ENCODE results near the gene NAGS.

The NAGS gene

GRCh38 chr17:44005527-44006271, 1.3 kb downstream of the NAGS start:
- DNase-seq (ENCODE audit: low spot score in 2 of 2) (peak in 1 of 2 donors; percentile 21), ATAC-seq (replicated peaks; ENCODE audit: extremely low read depth, poor library complexity, severe bottlenecking) (peak; percentile 31)
- H3K27me3 Mint-ChIP-seq, result peaks cover 9% of the 10 kb centered on the region
- no peaks in the 10 kb centered on the region for H3K9me3 Mint-ChIP-seq
- peak overlapping the region; percentile 55 for H3K27ac Mint-ChIP-seq (ENCODE audit: low read depth)
- peak overlapping the region; percentile 86 for H3K4me3 Mint-ChIP-seq
- peaks cover 10% of the 10 kb centered on the region for H3K36me3 Mint-ChIP-seq (ENCODE audit: insufficient read depth)
- peaks cover 22% of the 10 kb centered on the region for H3K4me1 Mint-ChIP-seq

GRCh38 chr17:44006272-44006597, 1.8 kb downstream of the NAGS start:
- Mint-ChIP-seq H3K4me1 (peaks cover 22% of the 10 kb centered on the region), H3K4me3 (peak overlapping the region; percentile 86)
- ATAC-seq (replicated peaks; ENCODE audit: extremely low read depth, poor library complexity, severe bottlenecking), result peak; percentile 15

GRCh38 chr17:44006598-44007345, 2.4 kb downstream of the NAGS start:
- Mint-ChIP-seq H3K4me3 (peak overlapping the region; percentile 86), H3K27me3 (peaks cover 9% of the 10 kb centered on the region), H3K4me1 (peaks cover 26% of the 10 kb centered on the region), H3K36me3 (ENCODE audit: insufficient read depth) (peaks cover 10% of the 10 kb centered on the region), H3K9me3 (no peaks in the 10 kb centered on the region), H3K27ac (ENCODE audit: low read depth) (peak overlapping the region; percentile 55)
- ATAC-seq (replicated peaks; ENCODE audit: extremely low read depth, poor library complexity, severe bottlenecking) (peak; percentile 77), DNase-seq (ENCODE audit: low spot score in 2 of 2) (peak; percentile 78 to 82)

More at GRCh38 chr17:44006272-44006597, 1.8 kb downstream of the NAGS start:
- Mint-ChIP-seq H3K36me3 (ENCODE audit: insufficient read depth) (peaks cover 10% of the 10 kb centered on the region), H3K9me3 (no peaks in the 10 kb centered on the region), H3K27ac (ENCODE audit: low read depth) (peak overlapping the region; percentile 55), H3K27me3 (peaks cover 9% of the 10 kb centered on the region)
- peak in 1 of 2 donors; percentile 11 for DNase-seq (ENCODE audit: low spot score in 2 of 2)

- peak overlapping the region; percentile 86 for H3K4me3 Mint-ChIP-seq
- DNase-seq (ENCODE audit: low spot score in 2 of 2) (no peak), ATAC-seq (replicated peaks; ENCODE audit: extremely low read depth, poor library complexity, severe bottlenecking) (no peak)
- no peaks in the 10 kb centered on the region for H3K9me3 Mint-ChIP-seq
- H3K4me1 Mint-ChIP-seq, result peaks cover 26% of the 10 kb centered on the region
- peaks cover 9% of the 10 kb centered on the region for H3K27me3 Mint-ChIP-seq
- H3K27ac Mint-ChIP-seq (ENCODE audit: low read depth), result peak overlapping the region; percentile 55
- peaks cover 10% of the 10 kb centered on the region for H3K36me3 Mint-ChIP-seq (ENCODE audit: insufficient read depth)
These were observed 3.2 kb downstream of the NAGS start for GRCh38 chr17:44007346-44008204.

- Mint-ChIP-seq H3K4me3 (peak overlapping the region; percentile 86), H3K27me3 (peaks cover 9% of the 10 kb centered on the region), H3K36me3 (ENCODE audit: insufficient read depth) (peaks cover 10% of the 10 kb centered on the region), H3K27ac (ENCODE audit: low read depth) (peak overlapping the region; percentile 53), H3K4me1 (peaks cover 26% of the 10 kb centered on the region), H3K9me3 (no peaks in the 10 kb centered on the region)
- no peak for ATAC-seq (replicated peaks; ENCODE audit: extremely low read depth, poor library complexity, severe bottlenecking)
- no peak for DNase-seq (ENCODE audit: low spot score in 2 of 2)
These were observed 3.9 kb downstream of the NAGS start for GRCh38 chr17:44008205-44008909.

- ATAC-seq (replicated peaks; ENCODE audit: extremely low read depth, poor library complexity, severe bottlenecking) (no peak), DNase-seq (ENCODE audit: low spot score in 2 of 2) (no peak)
- no peaks in the 10 kb centered on the region for H3K9me3 Mint-ChIP-seq
- H3K36me3 Mint-ChIP-seq (ENCODE audit: insufficient read depth), result peaks cover 8% of the 10 kb centered on the region
- peaks cover 39% of the 10 kb centered on the region for H3K4me1 Mint-ChIP-seq
- peaks cover 4% of the 10 kb centered on the region for H3K27me3 Mint-ChIP-seq
- no peak overlapping the region for H3K4me3 Mint-ChIP-seq
- no peak overlapping the region for H3K27ac Mint-ChIP-seq (ENCODE audit: low read depth)
These were observed 6.7 kb downstream of the NAGS start for GRCh38 chr17:44010966-44011647.

GRCh38 chr17:44011876-44012275, 7.5 kb downstream of the NAGS start:
- Mint-ChIP-seq H3K4me1 (peaks cover 32% of the 10 kb centered on the region), H3K4me3 (no peak overlapping the region), H3K36me3 (ENCODE audit: insufficient read depth) (peaks cover 6% of the 10 kb centered on the region), H3K27ac (ENCODE audit: low read depth) (no peak overlapping the region), H3K9me3 (no peaks in the 10 kb centered on the region), H3K27me3 (no peaks in the 10 kb centered on the region)
- ATAC-seq (replicated peaks; ENCODE audit: extremely low read depth, poor library complexity, severe bottlenecking) (no peak), DNase-seq (ENCODE audit: low spot score in 2 of 2) (no peak)

GRCh38 chr17:44012391-44012790, 8.0 kb downstream of the NAGS start:
- Mint-ChIP-seq H3K27me3 (no peaks in the 10 kb centered on the region), H3K4me3 (no peak overlapping the region), H3K4me1 (peaks cover 31% of the 10 kb centered on the region), H3K9me3 (no peaks in the 10 kb centered on the region), H3K36me3 (ENCODE audit: insufficient read depth) (peaks cover 5% of the 10 kb centered on the region), H3K27ac (ENCODE audit: low read depth) (no peak overlapping the region)
- DNase-seq (ENCODE audit: low spot score in 2 of 2) (no peak), ATAC-seq (replicated peaks; ENCODE audit: extremely low read depth, poor library complexity, severe bottlenecking) (no peak)

GRCh38 chr17:44012874-44013273, 8.5 kb downstream of the NAGS start:
- H3K4me3 Mint-ChIP-seq, result peak overlapping the region; percentile 29

GRCh38 chr17:44014133-44014436, 9.7 kb downstream of the NAGS start:
- Mint-ChIP-seq H3K27me3 (no peaks in the 10 kb centered on the region), H3K9me3 (no peaks in the 10 kb centered on the region), H3K36me3 (ENCODE audit: insufficient read depth) (peaks cover 5% of the 10 kb centered on the region), H3K4me1 (peaks cover 21% of the 10 kb centered on the region), H3K4me3 (peak overlapping the region; percentile 97), H3K27ac (ENCODE audit: low read depth) (peak overlapping the region; percentile 90)
- no peak for ATAC-seq (replicated peaks; ENCODE audit: extremely low read depth, poor library complexity, severe bottlenecking)
- no peak for DNase-seq (ENCODE audit: low spot score in 2 of 2)

More at GRCh38 chr17:44012874-44013273, 8.5 kb downstream of the NAGS start:
- H3K27ac Mint-ChIP-seq (ENCODE audit: low read depth), result no peak overlapping the region
- H3K4me1 Mint-ChIP-seq, result peaks cover 26% of the 10 kb centered on the region
- DNase-seq (ENCODE audit: low spot score in 2 of 2) (no peak), ATAC-seq (replicated peaks; ENCODE audit: extremely low read depth, poor library complexity, severe bottlenecking) (no peak)
- H3K27me3 Mint-ChIP-seq, result no peaks in the 10 kb centered on the region
- H3K9me3 Mint-ChIP-seq, result no peaks in the 10 kb centered on the region
- H3K36me3 Mint-ChIP-seq (ENCODE audit: insufficient read depth), result peaks cover 5% of the 10 kb centered on the region

GRCh38 chr17:44014437-44015172, 10.2 kb downstream of the NAGS start, which contains the start of gene TMEM101:
Gene TMEM101 (minus strand): TSS chr17:44014963. CDS start chr17:44014952, 11 bp downstream.
- DNase-seq (ENCODE audit: low spot score in 2 of 2) (peak; percentile 74 to 82), ATAC-seq (replicated peaks; ENCODE audit: extremely low read depth, poor library complexity, severe bottlenecking) (peak; percentile 100)
- Mint-ChIP-seq H3K4me3 (peak within 1 kb of the TSS; percentile 97), H3K9me3 (no peaks in the 10 kb centered on the region), H3K27me3 (no peaks in the 10 kb centered on the region), H3K27ac (ENCODE audit: low read depth) (peak within 1 kb of the TSS; percentile 90), H3K4me1 (peaks cover 21% of the 10 kb centered on the region), H3K36me3 (ENCODE audit: insufficient read depth) (peaks cover 3% of the 10 kb centered on the region)
